Epithelial cell of esophagus (primary cell): ENCODE data around the gene ANKS1B.

Experiments
- DNase-seq: peaks from one replicate; pipeline ENCODE4 v3.0.0; 2010; ENCODE audit warnings: low read depth
- H3K4me3 ChIP-seq: 2 replicates; pipeline ENCODE4 v1.5.1; 2011; ENCODE audit warnings: mild to moderate bottlenecking, low read length, control low read depth
- CTCF ChIP-seq: IDR thresholded peaks from 2 replicates; pipeline ENCODE4 v1.5.1; 2011; ENCODE audit warnings: low read depth, mild to moderate bottlenecking, low read length, control low read depth, inconsistent platforms; ENCODE audit not compliant: insufficient read depth; ENCODE audit errors: missing control alignments

The ANKS1B gene

GRCh38 chr12:98819071-98819470 is 1165.7 kb downstream of the ANKS1B start:
- DNase-seq = no peak
- TF ChIP-seq CTCF = no peak
- H3K4me3 ChIP-seq = no peak overlapping the region

GRCh38 chr12:98818239-98818638 is 1166.5 kb downstream of the ANKS1B start:
- no peak overlapping the region for H3K4me3 ChIP-seq
- DNase-seq = no peak
- TF ChIP-seq CTCF = no peak

GRCh38 chr12:98817742-98818141 is 1167.0 kb downstream of the ANKS1B start:
- no peak for TF ChIP-seq CTCF
- DNase-seq = no peak
- H3K4me3 ChIP-seq = no peak overlapping the region

GRCh38 chr12:98816720-98817119 is 1168.0 kb downstream of the ANKS1B start:
- DNase-seq = no peak
- no peak overlapping the region for H3K4me3 ChIP-seq
- TF ChIP-seq CTCF = no peak

GRCh38 chr12:98814254-98814653 is 1170.5 kb downstream of the ANKS1B start:
- no peak for DNase-seq
- TF ChIP-seq CTCF = no peak
- H3K4me3 ChIP-seq = no peak overlapping the region

- DNase-seq = no peak
- no peak for TF ChIP-seq CTCF
- no peak overlapping the region for H3K4me3 ChIP-seq
Observed at GRCh38 chr12:98812225-98812624, 1172.5 kb downstream of the ANKS1B start.

GRCh38 chr12:98808243-98808875 is 1176.4 kb downstream of the ANKS1B start:
- no peak for TF ChIP-seq CTCF
- no peak overlapping the region for H3K4me3 ChIP-seq
- no peak for DNase-seq
